GM18508 (cell line): ENCODE data around the gene NFATC4.
"Not testable (repeated sequence)": the region's sequence is repeated elsewhere in the genome, so short reads cannot be mapped to it uniquely, and the experiment has no call there.

Source experiments
- ATAC-seq: cut with Tn5 transposase; IDR thresholded peaks from one replicate; pipeline ENCODE4 v1.9.1; 2021; ENCODE audit warnings: moderate number of reproducible peaks; ENCODE audit not compliant: insufficient read depth, unreplicated experiment

Gene NFATC4

GRCh38 chr14:24367514-24368211 is at the start of gene NFATC4:
Gene NFATC4, plus strand, starts transcription at chr14:24368184. Its CDS starts 157 bp downstream, at chr14:24368341.
- ATAC-seq: no peak

DNA sequence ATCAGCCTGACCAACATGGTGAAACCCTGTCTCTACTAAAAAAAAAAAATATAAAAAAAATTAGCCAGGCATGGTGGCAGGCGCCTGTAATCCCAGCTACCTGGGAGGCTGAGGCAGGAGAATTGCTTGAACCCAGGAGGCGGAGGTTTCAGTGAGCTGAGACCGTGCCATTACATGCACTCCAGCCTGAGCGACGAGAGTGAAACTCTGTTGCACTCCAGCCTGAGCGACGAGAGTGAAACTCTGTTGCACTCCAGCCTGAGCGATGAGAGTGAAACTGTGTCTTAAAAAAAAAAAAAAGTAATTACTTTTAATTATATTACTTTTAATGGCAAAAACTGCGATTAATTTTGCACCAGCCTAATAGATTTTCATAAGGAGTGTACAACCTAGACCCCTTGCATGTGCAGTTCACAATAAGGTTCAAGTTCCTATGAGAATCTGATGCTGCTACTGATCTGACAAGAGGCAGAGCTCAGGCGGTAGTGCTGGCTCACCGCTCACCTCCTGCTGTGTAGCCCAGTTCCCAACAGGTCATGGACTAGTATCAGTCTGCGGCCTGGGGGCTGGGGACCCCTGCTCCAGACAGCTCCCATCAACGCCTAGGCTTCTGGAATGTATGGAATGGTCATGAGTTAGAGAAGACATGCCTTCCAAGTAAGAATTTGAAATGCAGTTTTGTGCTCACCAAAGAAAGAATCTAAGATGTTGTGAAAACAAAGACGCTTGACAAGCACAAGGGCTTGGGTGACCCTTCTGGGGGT is 46.6 kb upstream of the NFATC4 start:
- no peak for ATAC-seq

DNA sequence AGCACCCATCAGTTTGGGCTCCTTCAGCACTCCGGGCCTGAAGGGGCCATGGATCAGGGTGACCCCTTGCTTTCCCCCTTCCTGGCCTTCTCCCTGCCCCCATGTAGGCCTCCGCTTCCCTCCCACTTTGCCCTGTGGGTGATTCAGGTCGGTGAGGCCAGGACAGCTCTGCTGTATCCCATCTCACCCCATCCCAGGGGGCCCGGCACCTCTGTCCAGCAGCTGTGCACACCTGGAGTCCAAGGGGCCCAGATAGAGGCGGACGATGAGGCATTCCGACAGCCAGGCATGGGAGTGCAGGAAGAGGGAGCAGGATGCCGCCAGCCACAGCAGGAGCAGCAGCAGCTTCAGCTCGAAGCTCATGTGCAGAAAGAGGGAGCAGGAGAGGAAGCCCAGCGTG is 45.3 kb upstream of the NFATC4 start:
- no peak for ATAC-seq

- no peak for ATAC-seq
Observed at GRCh38 chr14:24323341-24323740, 44.6 kb upstream of the NFATC4 start.

- ATAC-seq: no peak
Observed at GRCh38 chr14:24324024-24324423, 44.0 kb upstream of the NFATC4 start.

DNA sequence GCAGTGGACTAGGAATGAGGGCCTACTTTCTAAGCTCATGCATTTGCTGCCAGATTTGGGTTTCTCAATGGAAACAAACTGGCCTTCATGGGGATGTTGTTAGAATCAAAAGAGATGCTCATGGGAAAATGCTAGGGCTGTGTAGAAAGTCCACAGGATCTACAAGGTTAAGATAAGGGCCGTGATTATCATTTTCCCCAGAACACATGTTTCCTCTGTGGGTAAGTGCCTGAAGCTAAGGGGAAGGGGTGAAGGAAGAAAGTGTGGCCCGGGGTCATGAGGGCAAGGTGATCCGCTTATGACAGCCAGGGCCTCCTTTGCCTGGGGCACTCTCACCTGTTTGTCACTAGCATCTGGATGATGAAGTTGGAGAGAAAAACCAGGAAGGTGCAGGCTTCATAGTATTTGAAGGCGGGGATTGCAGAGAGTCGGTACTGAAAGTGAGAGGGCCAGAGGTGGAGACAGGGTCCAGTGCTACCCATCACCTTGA is 42.9 kb upstream of the NFATC4 start:
- no peak for ATAC-seq

DNA sequence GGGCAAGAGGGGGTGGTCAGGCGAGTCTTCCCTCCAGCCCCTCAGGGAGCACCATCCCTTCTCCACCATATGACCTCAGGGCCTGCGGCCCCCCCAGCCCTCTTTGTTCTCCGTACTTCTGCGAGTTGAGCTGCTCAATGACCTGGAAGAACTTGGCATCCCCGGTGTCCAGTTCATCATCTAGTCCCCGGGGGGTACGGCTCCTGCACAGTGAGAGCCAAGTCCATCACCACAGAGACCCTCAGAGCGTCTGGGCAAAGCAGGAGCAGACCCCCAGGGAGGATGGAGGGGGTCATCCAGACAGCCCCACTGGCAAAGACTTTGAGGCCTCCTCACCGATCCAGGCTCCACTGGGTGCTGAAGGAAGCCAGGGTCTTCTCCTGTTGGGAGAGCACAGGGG is 42.0 kb upstream of the NFATC4 start:
- no peak for ATAC-seq

GRCh38 chr14:24327303-24327702 is 40.7 kb upstream of the NFATC4 start:
- no peak for ATAC-seq

GRCh38 chr14:24327914-24328313 is 40.1 kb upstream of the NFATC4 start:
- not testable (repeated sequence) for ATAC-seq

- no peak for ATAC-seq
Observed at GRCh38 chr14:24329073-24329663, 38.8 kb upstream of the NFATC4 start.

DNA sequence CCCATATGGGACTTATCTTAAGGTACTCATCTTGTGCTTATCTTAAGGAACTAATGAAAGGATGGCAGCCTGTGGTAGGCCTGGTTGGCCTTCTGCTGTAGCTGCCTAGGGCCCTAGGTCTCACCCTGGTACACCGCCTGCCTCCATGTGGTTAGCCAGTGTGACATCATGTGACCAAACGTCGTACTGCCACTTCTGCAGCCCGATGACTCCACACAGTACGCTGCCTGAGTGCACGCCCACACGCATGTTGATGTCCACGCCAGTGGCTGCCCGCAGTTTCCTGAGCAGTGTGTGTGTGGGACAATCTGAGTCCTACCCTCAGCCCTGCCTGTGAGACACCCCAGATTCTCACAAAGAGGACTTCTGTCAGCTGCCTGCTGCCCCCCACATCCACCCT is 38.2 kb upstream of the NFATC4 start:
- ATAC-seq: no peak

DNA sequence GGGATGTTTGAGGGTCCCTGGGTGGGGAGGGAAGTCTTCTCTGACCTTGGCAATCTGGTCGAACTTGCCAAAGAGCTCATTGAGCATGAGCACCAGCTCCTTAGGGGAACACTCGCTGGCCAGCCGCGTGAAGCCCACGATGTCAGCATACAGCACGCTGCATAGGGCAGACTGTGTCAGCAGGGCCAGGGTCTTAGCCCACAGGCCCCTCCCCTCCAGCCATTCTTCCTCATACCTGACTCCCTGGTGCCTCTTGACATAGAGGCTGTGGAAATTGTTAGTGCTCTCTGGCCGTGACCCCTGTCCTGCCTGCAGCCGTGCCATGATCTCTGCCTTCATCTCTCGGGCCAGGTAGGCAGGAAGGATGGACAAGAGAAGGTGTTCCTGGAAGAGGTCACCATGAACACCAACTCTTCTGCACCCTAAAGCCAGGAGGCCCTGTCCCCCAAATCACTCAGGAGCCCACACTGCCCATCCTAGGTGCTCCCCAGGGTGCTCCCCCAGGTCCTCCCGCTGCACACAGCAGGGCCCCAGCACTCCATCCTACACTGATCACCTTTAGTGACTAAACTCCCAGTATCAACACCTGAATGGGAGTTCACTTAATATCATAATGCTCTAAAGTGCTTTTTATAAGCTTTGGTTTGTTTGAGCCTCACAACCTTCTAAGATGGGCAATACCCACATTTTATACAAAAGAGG is 36.9 kb upstream of the NFATC4 start:
- ATAC-seq: no peak

DNA sequence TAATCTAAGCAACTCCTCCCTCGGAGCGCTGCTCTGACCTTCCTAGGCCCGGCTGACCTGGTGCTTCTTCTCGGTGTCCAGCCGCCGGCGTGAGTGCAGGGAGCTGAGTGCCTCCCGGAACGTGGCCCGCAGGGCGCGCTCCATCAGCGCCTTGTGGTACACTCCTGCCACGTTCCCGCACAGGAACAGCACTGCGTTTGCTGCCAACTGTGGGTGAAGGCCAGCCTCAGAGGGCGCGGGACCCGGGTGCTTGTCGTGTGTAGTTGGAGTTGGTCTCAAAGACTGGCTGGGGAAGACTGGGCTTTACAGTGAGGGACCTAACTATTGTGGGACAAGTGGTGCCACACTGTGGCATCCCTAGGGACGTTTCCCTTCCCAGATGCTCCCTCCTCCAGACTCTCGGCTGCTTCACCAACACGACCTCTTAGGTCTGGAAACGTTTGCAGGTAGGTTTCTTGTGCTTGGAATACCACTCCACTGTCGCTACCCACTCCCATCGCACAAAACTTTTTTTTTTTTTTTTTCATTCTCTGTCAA is 36.2 kb upstream of the NFATC4 start:
- ATAC-seq: no peak

GRCh38 chr14:24332268-24332993 is 35.6 kb upstream of the NFATC4 start:
- peak; percentile 51 for ATAC-seq

- no peak for ATAC-seq
Observed at GRCh38 chr14:24334431-24335291, 33.3 kb upstream of the NFATC4 start, which contains the start of gene ADCY4. Gene ADCY4, minus strand, starts transcription at chr14:24335071. Its CDS starts 419 bp downstream, at chr14:24334652.

DNA sequence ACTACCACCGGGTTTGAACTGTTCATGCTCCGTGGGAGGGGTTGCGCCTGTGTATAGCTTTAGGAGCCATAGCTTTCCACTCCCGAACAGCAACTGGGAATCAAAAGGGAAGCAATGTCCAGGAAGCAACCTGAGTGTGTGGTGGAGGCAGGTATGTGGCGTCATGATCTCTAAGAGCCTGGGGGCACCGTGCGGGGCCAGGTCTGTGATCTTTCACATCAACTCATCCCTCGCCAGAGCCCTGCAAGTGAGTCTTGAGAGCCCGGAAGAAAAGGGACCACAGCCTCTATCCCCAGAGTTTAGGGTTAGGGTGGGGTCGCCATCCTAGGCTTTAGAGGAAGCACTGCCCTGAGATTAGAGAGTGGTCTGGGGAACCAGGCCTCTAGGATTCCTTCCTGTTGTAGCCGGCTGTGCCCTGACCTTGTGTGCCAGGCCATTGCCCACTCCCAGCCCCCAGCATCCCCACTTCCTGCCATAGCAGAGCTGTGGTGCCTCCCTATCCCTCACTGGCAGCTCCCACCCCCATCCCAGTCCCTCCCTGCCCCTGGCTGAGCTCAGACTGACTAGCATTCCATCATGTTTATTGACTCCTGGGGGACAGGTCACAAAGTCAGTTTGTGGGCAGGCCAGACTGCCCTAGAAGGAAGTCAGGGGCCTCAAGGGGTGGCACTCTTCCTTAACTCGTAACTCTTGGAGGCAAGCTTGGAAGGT is 32.4 kb upstream of the NFATC4 start:
- ATAC-seq: no peak

DNA sequence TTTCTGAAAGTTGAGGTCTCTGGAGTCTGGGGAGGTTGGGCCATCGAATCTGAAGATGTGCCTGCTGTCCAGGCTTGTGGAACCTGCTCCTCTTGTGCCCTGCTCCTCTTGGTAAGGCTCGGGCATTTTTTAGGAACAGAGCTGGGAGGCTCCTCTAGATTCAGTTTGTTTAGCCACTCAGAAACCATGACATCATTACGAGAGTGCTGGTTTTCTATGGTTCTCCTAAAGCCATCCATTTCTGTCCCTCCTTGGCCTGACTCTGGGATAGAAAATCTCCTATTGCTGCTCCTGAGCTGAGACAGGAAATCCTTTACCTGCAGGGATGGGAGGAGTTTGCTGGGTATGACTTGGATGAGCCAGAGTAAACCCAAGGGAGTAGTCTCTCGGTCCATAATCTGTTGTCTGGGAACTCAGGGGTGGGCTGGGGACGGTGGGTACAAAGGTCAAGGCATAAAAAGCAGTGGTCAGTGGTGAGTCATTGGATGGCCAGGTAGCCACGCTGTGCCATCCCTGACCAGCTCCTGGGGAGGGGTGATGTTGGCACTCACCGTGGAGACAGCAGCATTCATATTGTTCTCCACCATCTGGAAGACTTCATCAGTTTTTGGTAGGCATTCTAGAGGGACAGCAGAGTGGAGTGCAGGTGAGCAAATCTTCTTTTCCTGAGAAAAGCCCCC is 30.7 kb upstream of the NFATC4 start:
- ATAC-seq: no peak

GRCh38 chr14:24337824-24338175 is 30.2 kb upstream of the NFATC4 start:
- no peak for ATAC-seq
